AG09319 (cell line): ENCODE measurements around the gene ASCC1.
A peak's percentile ranks its signal among the peaks of the same experiment; 100 is the strongest.

Experiments used
- DNase-seq: peaks from one replicate; pipeline ENCODE4 v3.0.0-alpha.2; 2010; ENCODE audit warnings: low read depth; ENCODE audit errors: extremely low read depth
- TF ChIP-seq, protein P1 (sequence below): IDR thresholded peaks from 2 replicates; pipeline ENCODE4 v1.5.1; 2011; ENCODE audit warnings: low read depth, mild to moderate bottlenecking, inconsistent platforms, low read length, moderate library complexity

ASCC1 gene

GRCh38 chr10:72049969-72050781 is 165.9 kb downstream of the ASCC1 start:
- TF ChIP-seq, protein P1, sequence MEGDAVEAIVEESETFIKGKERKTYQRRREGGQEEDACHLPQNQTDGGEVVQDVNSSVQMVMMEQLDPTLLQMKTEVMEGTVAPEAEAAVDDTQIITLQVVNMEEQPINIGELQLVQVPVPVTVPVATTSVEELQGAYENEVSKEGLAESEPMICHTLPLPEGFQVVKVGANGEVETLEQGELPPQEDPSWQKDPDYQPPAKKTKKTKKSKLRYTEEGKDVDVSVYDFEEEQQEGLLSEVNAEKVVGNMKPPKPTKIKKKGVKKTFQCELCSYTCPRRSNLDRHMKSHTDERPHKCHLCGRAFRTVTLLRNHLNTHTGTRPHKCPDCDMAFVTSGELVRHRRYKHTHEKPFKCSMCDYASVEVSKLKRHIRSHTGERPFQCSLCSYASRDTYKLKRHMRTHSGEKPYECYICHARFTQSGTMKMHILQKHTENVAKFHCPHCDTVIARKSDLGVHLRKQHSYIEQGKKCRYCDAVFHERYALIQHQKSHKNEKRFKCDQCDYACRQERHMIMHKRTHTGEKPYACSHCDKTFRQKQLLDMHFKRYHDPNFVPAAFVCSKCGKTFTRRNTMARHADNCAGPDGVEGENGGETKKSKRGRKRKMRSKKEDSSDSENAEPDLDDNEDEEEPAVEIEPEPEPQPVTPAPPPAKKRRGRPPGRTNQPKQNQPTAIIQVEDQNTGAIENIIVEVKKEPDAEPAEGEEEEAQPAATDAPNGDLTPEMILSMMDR, result no peak
- no peak for DNase-seq

- TF ChIP-seq, protein P1, result no peak
- DNase-seq, result no peak
Observed at GRCh38 chr10:72049472-72049871, 166.6 kb downstream of the ASCC1 start.

- peak; percentile 80 for DNase-seq
Observed at GRCh38 chr10:72048450-72049124, 167.5 kb downstream of the ASCC1 start.

More at GRCh38 chr10:72048450-72049124, 167.5 kb downstream of the ASCC1 start:
- TF ChIP-seq, protein P1, result peak; percentile 100
